Osteoblast (primary cell): ENCODE results near the gene SH3PXD2B. TPM values are rescaled to one million over a fixed set of nuclear protein-coding genes. Genes with fewer than 3 reads are reported as not detected.

Source experiments
- DNase-seq: peaks from one replicate; pipeline ENCODE4 v3.0.0; 2011; ENCODE audit warnings: low spot score, mixed read lengths; ENCODE audit not compliant: insufficient read length; ENCODE audit errors: missing footprints
- H2AFZ ChIP-seq: 2 replicates; pipeline ENCODE4 v1.6.0; 2011; ENCODE audit warnings: mild to moderate bottlenecking, low read length
- H3K27ac ChIP-seq: 2 replicates; pipeline ENCODE4 v1.5.1; 2011; ENCODE audit warnings: mild to moderate bottlenecking, low read depth, low read length, moderate library complexity
- H3K27me3 ChIP-seq: 2 replicates; pipeline ENCODE4 v1.6.0; 2012; ENCODE audit warnings: mild to moderate bottlenecking, control low read depth, inconsistent platforms, low read length, moderate library complexity; ENCODE audit not compliant: insufficient read depth
- H3K36me3 ChIP-seq: 2 replicates; pipeline ENCODE4 v1.5.1; 2011; ENCODE audit warnings: mild to moderate bottlenecking, low read length, control low read depth, moderate library complexity; ENCODE audit not compliant: insufficient read depth
- H3K4me1 ChIP-seq: 2 replicates; pipeline ENCODE4 v1.5.1; 2011; ENCODE audit warnings: mild to moderate bottlenecking, low read length, control low read depth, moderate library complexity; ENCODE audit not compliant: insufficient read depth
- H3K4me2 ChIP-seq: 2 replicates; pipeline ENCODE4 v1.6.0; 2011; ENCODE audit warnings: mild to moderate bottlenecking, low read length; ENCODE audit not compliant: insufficient read depth
- H3K4me3 ChIP-seq: fragments of 200-600 bp; sonication (generic); 3 replicates; pipeline ENCODE4 v1.5.1; 2012; ENCODE audit warnings: mild to moderate bottlenecking, low read length, inconsistent platforms; ENCODE audit not compliant: insufficient read depth
- H3K79me2 ChIP-seq: 2 replicates; pipeline ENCODE4 v1.6.0; 2012; ENCODE audit warnings: mild to moderate bottlenecking, low read length, control low read depth, inconsistent platforms; ENCODE audit not compliant: insufficient read depth
- H3K9me3 ChIP-seq: 2 replicates; pipeline ENCODE4 v1.5.1; 2011; ENCODE audit warnings: low read depth, low read length, control low read depth
- H4K20me1 ChIP-seq: 2 replicates; pipeline ENCODE4 v1.6.0; 2012; ENCODE audit warnings: mild to moderate bottlenecking, low read length, control low read depth; ENCODE audit not compliant: insufficient read depth
- CTCF ChIP-seq: IDR thresholded peaks from 2 replicates; pipeline ENCODE4 v1.5.1; 2011; ENCODE audit warnings: mild to moderate bottlenecking, low read depth, low read length, moderate library complexity; ENCODE audit errors: extremely low read depth
- total RNA-seq: library from RNA; depleted of rRNA; stranded (reverse); fragments of >200 nt; gene quantifications from 2 replicates; pipeline ENCODE4 v1.2.3, GENCODE V29; 2012

The SH3PXD2B gene
- total RNA-seq, 1 donor: 58.3 TPM

GRCh38 chr5:172418862-172419814, 35.2 kb downstream of the SH3PXD2B start:
- Histone ChIP-seq H2AFZ (no peak overlapping the region), H3K9me3 (no peaks in the 10 kb centered on the region), H3K4me3 (peak overlapping the region; percentile 14), H3K4me1 (peaks cover 50% of the 10 kb centered on the region), H3K4me2 (peak overlapping the region; percentile 41), H3K27ac (peak overlapping the region; percentile 87), H4K20me1 (peaks cover under 1% of the 10 kb centered on the region), H3K36me3 (peaks cover 32% of the 10 kb centered on the region), H3K27me3 (no peaks in the 10 kb centered on the region), H3K79me2 (peaks cover 52% of the 10 kb centered on the region)
- DNase-seq: peak; percentile 71
- no peak for TF ChIP-seq CTCF

GRCh38 chr5:172417983-172418630, 36.2 kb downstream of the SH3PXD2B start:
- DNase-seq: peak; percentile 94
- H3K4me2 ChIP-seq: peak overlapping the region; percentile 41
- no peaks in the 10 kb centered on the region for H4K20me1 ChIP-seq
- TF ChIP-seq CTCF: no peak
- H3K27me3 ChIP-seq: no peaks in the 10 kb centered on the region
- no peaks in the 10 kb centered on the region for H3K9me3 ChIP-seq
- peaks cover 59% of the 10 kb centered on the region for H3K4me1 ChIP-seq
- peaks cover 32% of the 10 kb centered on the region for H3K36me3 ChIP-seq
- H3K79me2 ChIP-seq: peaks cover 42% of the 10 kb centered on the region
- H3K4me3 ChIP-seq: peak overlapping the region; percentile 14
- H2AFZ ChIP-seq: peak overlapping the region; percentile 8
- peak overlapping the region; percentile 87 for H3K27ac ChIP-seq

- H3K79me2 ChIP-seq: peaks cover 34% of the 10 kb centered on the region
- H3K27ac ChIP-seq: peak overlapping the region; percentile 87
- no peaks in the 10 kb centered on the region for H3K27me3 ChIP-seq
- H2AFZ ChIP-seq: no peak overlapping the region
- no peak overlapping the region for H3K4me3 ChIP-seq
- TF ChIP-seq CTCF: no peak
- H3K9me3 ChIP-seq: no peaks in the 10 kb centered on the region
- no peak for DNase-seq
- peaks cover 26% of the 10 kb centered on the region for H3K36me3 ChIP-seq
- peaks cover 66% of the 10 kb centered on the region for H3K4me1 ChIP-seq
- no peak overlapping the region for H3K4me2 ChIP-seq
- H4K20me1 ChIP-seq: no peaks in the 10 kb centered on the region
These were observed 37.0 kb downstream of the SH3PXD2B start for GRCh38 chr5:172417130-172417841.
